ENCODE measurements around the gene TBC1D8.

DNA sequence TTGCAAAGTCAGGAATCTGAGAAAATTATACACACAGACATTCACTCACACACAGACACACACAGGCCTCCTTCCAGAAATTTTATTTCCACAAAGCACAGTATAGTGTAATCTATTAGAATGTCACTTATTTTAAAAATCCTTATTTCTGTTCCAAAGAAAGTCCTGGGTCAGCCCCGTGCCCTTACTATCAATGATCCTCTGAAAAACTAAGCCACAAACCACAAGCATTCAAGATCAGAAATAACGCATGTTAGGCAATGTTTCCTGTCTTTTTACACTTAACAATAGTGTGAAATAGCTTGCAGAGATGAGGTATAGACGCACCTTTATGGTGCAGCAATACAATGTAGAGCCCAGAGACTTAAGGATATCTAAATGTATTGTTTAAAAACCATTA lies 25.8 kb downstream of the TBC1D8 start:
- TF ChIP-seq POLR2AphosphoS5 (IDR thresholded peaks at IDR 0.05; ENCODE audit: borderline replicate concordance, low read depth, low read length) (no peak), EZH2 (IDR thresholded peaks at IDR 0.05) (no peak)
